ENCODE data around the gene LARGE1. TPM values are rescaled to one million over a fixed set of nuclear protein-coding genes. Genes with fewer than 3 reads are reported as not detected.

LARGE1 gene
- total RNA-seq, 6 experiments from 2014 or later, result 12.2 to 28.3 (median 15.2) TPM

GRCh38 chr22:33927752-33928151 is 7.5 kb upstream of the LARGE1 start:
- ATAC-seq, result no peak
- Histone ChIP-seq H3K9me3 (no peaks in the 10 kb centered on the region), H3K27me3 (no peaks in the 10 kb centered on the region), H3K27ac (no peak overlapping the region), H3K4me1 (peaks cover 0 to 8% (median 3%) of the 10 kb centered on the region in 4 donors), H3K36me3 (no peaks in the 10 kb centered on the region), H3K4me3 (no peak overlapping the region)
- no peak for DNase-seq
- intact Hi-C loops (cut with DNase I), result loop anchor here in 1 of 2 donors (10.0 kb wide), 1 partner anchor 97 kb away; no protein-coding TSS in a partner anchor
- WGBS (ENCODE audit: insufficient coverage, low coverage, low lambda C conversion rate, missing lambda C conversion rate), result 78% methylated on average over 4 of the region's 5 CpGs
- TF ChIP-seq POLR2A (IDR thresholded peaks at IDR 0.05) (no peak), CTCF (IDR thresholded peaks at IDR 0.05) (no peak)

- no peaks in the 10 kb centered on the region for H3K27me3 ChIP-seq
- H3K4me3 ChIP-seq, result no peak overlapping the region
- no peak for ATAC-seq
- no peak for DNase-seq
- H3K9me3 ChIP-seq, result no peaks in the 10 kb centered on the region
- H3K4me1 ChIP-seq, result peaks cover 0 to 8% (median 3%) of the 10 kb centered on the region in 4 donors
- H3K27ac ChIP-seq, result no peak overlapping the region
- WGBS (ENCODE audit: insufficient coverage, low coverage, low lambda C conversion rate, missing lambda C conversion rate), result 77% methylated on average over 4 of the region's 4 CpGs
- H3K36me3 ChIP-seq, result no peaks in the 10 kb centered on the region
- intact Hi-C loops (cut with DNase I), result loop anchor here in 1 of 2 donors (10.0 kb wide), 1 partner anchor 100 kb away; no protein-coding TSS in a partner anchor
- no peak for TF ChIP-seq POLR2A (IDR thresholded peaks at IDR 0.05)
- no peak for TF ChIP-seq CTCF (IDR thresholded peaks at IDR 0.05)
These were observed 4.9 kb upstream of the LARGE1 start for GRCh38 chr22:33925194-33925593.

GRCh38 chr22:33923660-33924246 is 3.5 kb upstream of the LARGE1 start:
- intact Hi-C loops (cut with DNase I), result loop anchor here in 1 of 2 donors (10.0 kb wide), 1 partner anchor 101 kb away; no protein-coding TSS in a partner anchor
- DNase-seq (peak in 2 of 3 donors; percentile 22 to 77), ATAC-seq (peak; percentile 30 to 52 (median 35))
- Histone ChIP-seq H3K4me3 (no peak overlapping the region), H3K27me3 (no peaks in the 10 kb centered on the region), H3K36me3 (no peaks in the 10 kb centered on the region), H3K4me1 (peaks cover 0 to 13% (median 3%) of the 10 kb centered on the region in 4 donors), H3K9me3 (no peaks in the 10 kb centered on the region), H3K27ac (no peak overlapping the region)
- TF ChIP-seq CTCF (IDR thresholded peaks at IDR 0.05) (peak; percentile 81 to 88 (median 83)), POLR2A (IDR thresholded peaks at IDR 0.05) (no peak)
- 30% methylated on average over 17 of the region's 17 CpGs for WGBS (ENCODE audit: insufficient coverage, low coverage, low lambda C conversion rate, missing lambda C conversion rate)

GRCh38 chr22:33923033-33923432 is 2.8 kb upstream of the LARGE1 start:
- H3K4me3 ChIP-seq, result peak overlapping the region; percentile 45 to 65 (median 60)
- intact Hi-C loops (cut with DNase I), result loop anchor here in 1 of 2 donors (10.0 kb wide), 1 partner anchor 102 kb away; no protein-coding TSS in a partner anchor
- no peaks in the 10 kb centered on the region for H3K27me3 ChIP-seq
- H3K9me3 ChIP-seq, result no peaks in the 10 kb centered on the region
- TF ChIP-seq CTCF (IDR thresholded peaks at IDR 0.05) (no peak), POLR2A (IDR thresholded peaks at IDR 0.05) (no peak)
- no peak for DNase-seq
- no peak for ATAC-seq
- no peaks in the 10 kb centered on the region for H3K36me3 ChIP-seq
- peaks cover 0 to 13% (median 3%) of the 10 kb centered on the region in 4 donors for H3K4me1 ChIP-seq
- peak overlapping the region in 2 of 3 donors; percentile 67 to 73 for H3K27ac ChIP-seq
- WGBS (ENCODE audit: insufficient coverage, low coverage, low lambda C conversion rate, missing lambda C conversion rate), result 0% methylated on average over 5 of the region's 5 CpGs
